BLaER1 (cell line): Measurements from ENCODE around the gene HBA2.
A peak's percentile ranks its signal among the peaks of the same experiment; 100 is the strongest.
"Not testable (repeated sequence)": the region's sequence is repeated elsewhere in the genome, so short reads cannot be mapped to it uniquely, and the experiment has no call there.

Experiments used
- H3K27ac ChIP-seq: shearing (Covaris generic); formaldehyde crosslinking; 2 replicates; pipeline ENCODE4 v1.8.1; 2022
- H3K27me3 ChIP-seq: shearing (Covaris generic); formaldehyde crosslinking; 2 replicates; pipeline ENCODE4 v1.8.1; 2022
- H3K36me3 ChIP-seq: shearing (Covaris generic); formaldehyde crosslinking; 2 replicates; pipeline ENCODE4 v1.8.1; 2022
- H3K4me1 ChIP-seq: shearing (Covaris generic); formaldehyde crosslinking; 2 replicates; pipeline ENCODE4 v1.8.1; 2022
- H3K4me2 ChIP-seq: shearing (Covaris generic); formaldehyde crosslinking; 2 replicates; pipeline ENCODE4 v1.8.1; 2022
- H3K4me3 ChIP-seq: shearing (Covaris generic); formaldehyde crosslinking; 2 replicates; pipeline ENCODE4 v1.8.1; 2022
- H3K9ac ChIP-seq: shearing (Covaris generic); formaldehyde crosslinking; 2 replicates; pipeline ENCODE4 v1.8.1; 2022
- H3K9me3 ChIP-seq: shearing (Covaris generic); formaldehyde crosslinking; 2 replicates; pipeline ENCODE4 v1.8.1; 2022
- H4K20me1 ChIP-seq: shearing (Covaris generic); formaldehyde crosslinking; 2 replicates; pipeline ENCODE4 v1.8.1; 2022
- Cebpa-rat ChIP-seq: shearing (Covaris generic); IDR thresholded peaks from 2 replicates; pipeline ENCODE4 v1.8.1; 2022

The HBA2 gene

DNA sequence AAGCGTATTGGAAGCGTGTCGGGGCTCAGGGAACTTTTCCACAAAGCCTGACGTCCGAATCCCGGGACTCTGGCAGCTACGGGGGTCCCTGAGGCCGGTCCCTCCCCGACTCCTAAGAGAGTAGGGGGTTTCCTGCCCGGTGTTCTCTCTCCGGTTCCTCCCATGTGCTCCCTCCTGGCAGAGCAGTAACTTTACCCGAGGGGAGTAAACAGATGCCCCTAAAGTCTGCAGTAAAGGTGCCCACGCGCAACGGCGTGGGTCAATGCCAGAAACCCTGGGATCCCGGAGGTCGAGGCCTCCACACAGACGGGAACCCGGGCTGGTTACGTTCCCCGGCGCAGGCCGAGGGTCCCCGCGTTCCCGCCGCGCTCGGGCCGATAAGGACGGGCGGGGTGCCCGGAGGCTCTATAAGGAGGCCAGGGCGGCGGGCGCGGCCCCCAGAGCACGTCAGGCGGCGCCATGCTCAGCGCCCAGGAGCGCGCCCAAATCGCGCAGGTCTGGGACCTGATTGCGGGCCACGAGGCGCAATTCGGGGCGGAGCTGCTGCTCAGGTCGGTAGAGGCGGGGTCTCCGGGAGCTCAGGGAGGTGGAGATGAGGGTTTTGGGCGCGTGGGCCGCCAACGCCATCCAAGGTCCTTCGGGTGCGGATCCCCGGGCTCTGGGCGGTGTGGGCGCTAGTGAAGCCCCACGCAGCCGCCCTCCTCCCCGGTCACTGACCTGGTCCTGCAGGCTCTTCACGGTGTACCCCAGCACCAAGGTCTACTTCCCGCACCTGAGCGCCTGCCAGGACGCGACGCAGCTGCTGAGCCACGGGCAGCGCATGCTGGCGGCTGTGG, 6.9 kb upstream of the HBA2 start, which contains the start of gene HBM:
TSS of gene HBM (plus strand) at position 440 of the 836 bp plus-strand sequence. CDS start at position 460, 20 bp downstream.
- no peak for TF ChIP-seq Cebpa-rat
- Histone ChIP-seq H3K9me3 (no peaks in the 10 kb centered on the region), H3K27ac (no peak within 1 kb of the TSS), H4K20me1 (peaks cover 59% of the 10 kb centered on the region), H3K27me3 (peaks cover 87% of the 10 kb centered on the region), H3K9ac (no peak within 1 kb of the TSS), H3K4me3 (peak within 1 kb of the TSS; percentile 58), H3K4me2 (peak within 1 kb of the TSS; percentile 81), H3K36me3 (no peaks in the 10 kb centered on the region), H3K4me1 (peaks cover 12% of the 10 kb centered on the region)

DNA sequence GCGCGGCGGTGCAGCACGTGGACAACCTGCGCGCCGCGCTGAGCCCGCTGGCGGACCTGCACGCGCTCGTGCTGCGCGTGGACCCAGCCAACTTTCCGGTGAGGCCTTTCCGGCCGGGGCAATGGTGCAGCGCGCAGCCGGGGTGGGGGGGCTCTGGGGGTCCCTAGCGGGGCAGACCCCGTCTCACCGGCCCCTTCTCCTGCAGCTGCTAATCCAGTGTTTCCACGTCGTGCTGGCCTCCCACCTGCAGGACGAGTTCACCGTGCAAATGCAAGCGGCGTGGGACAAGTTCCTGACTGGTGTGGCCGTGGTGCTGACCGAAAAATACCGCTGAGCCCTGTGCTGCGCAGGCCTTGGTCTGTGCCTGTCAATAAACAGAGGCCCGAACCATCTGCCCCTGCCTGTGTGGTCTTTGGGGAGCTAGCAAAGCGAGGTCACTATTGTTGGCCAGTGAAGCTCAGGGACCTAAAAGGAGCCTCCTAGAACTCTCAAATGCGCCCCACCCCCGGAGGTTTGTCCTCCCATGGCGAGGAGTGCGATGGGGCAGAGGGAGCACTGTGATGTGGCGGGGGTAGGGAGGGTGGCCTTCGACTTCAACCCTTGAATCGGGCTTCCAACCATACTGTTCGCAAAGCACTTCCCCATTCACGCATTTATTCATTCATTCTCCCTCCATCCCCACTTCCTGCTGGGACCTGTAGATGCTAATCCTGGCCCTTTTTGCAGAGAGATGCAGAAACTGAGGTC, 6.1 kb upstream of the HBA2 start:
- H3K9ac ChIP-seq = no peak overlapping the region
- H3K36me3 ChIP-seq = no peaks in the 10 kb centered on the region
- TF ChIP-seq Cebpa-rat = no peak
- H3K4me1 ChIP-seq = peaks cover 12% of the 10 kb centered on the region
- no peak overlapping the region for H3K27ac ChIP-seq
- peaks cover 58% of the 10 kb centered on the region for H4K20me1 ChIP-seq
- H3K9me3 ChIP-seq = no peaks in the 10 kb centered on the region
- peaks cover 87% of the 10 kb centered on the region for H3K27me3 ChIP-seq
- H3K4me3 ChIP-seq = no peak overlapping the region
- no peak overlapping the region for H3K4me2 ChIP-seq

DNA sequence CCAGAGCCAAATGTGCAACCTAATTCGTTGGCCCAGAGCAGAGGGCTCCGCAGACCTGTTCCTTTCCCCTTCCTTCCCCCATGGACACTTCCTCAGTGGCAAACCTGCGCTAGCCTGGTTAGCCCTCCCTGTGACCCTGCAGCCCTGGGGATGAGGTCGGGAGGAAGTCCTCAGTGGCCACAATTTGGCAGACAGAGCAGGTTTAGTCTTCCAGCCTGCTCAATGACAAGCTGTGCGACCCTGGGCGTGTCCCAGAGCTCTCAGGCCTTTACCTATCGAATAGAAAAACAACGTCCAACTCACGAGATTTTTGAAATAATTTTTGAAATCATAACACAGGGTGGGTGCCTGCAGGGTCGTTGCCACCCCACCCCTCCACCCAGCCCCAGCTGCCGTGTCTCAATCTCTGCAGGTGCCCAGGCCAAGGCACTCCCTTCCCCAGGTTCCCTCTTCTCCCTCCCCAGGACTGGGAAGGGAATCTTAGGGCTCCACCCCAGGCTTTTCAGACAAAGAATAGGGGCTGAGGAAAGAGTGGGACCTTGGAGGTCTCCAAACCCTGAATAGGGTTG, 5.5 kb upstream of the HBA2 start:
- Histone ChIP-seq H3K9ac (no peak overlapping the region), H3K27me3 (peaks cover 87% of the 10 kb centered on the region), H3K4me1 (peaks cover 12% of the 10 kb centered on the region), H3K36me3 (no peaks in the 10 kb centered on the region), H3K4me3 (no peak overlapping the region), H3K4me2 (no peak overlapping the region), H3K9me3 (no peaks in the 10 kb centered on the region), H3K27ac (no peak overlapping the region), H4K20me1 (peaks cover 53% of the 10 kb centered on the region)
- no peak for TF ChIP-seq Cebpa-rat

DNA sequence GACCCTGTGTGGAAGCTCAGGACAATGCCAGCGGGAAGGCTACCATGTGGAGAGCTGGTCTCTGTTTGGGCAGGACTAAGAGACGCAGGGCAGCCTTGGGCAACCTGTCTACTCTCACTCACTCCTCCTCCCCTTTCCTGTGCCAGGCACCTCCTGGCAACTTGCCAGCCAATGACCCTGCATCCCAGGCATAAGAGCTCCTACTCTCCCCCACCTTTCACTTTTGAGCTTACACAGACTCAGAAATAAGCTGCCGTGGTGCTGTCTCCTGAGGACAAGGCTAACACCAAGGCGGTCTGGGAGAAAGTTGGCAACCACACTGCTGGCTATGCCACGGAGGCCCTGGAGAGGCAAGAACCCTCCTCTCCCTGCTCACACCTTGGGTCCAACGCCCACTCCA, 4.3 kb upstream of the HBA2 start:
- TF ChIP-seq Cebpa-rat = no peak

DNA sequence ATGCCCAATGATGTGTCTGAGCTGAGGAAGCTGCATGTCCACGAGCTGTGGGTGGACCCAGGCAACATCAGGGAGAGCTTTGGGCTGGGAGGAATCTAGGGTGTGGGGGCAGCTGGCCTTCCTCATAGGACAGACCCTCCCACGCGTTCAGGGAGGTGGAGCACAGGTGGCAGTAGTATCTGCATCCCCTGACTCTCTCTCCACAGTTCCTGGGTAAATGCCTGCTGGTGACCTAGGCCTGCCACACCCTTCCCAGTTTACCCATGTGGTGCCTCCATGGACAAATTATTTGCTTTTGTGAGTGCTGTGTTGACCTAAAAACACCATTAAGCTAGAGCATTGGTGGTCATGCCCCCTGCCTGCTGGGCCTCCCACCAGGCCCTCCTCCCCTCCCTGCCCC, 3.7 kb upstream of the HBA2 start:
- Histone ChIP-seq H3K27me3 (peaks cover 84% of the 10 kb centered on the region), H3K4me3 (no peak overlapping the region), H3K36me3 (no peaks in the 10 kb centered on the region), H4K20me1 (peaks cover 52% of the 10 kb centered on the region), H3K9me3 (no peaks in the 10 kb centered on the region), H3K4me2 (no peak overlapping the region), H3K9ac (no peak overlapping the region), H3K27ac (no peak overlapping the region), H3K4me1 (peaks cover 12% of the 10 kb centered on the region)
- no peak for TF ChIP-seq Cebpa-rat

More for the DNA sequence above, 4.3 kb upstream of the HBA2 start:
- H3K9ac ChIP-seq = no peak overlapping the region
- H4K20me1 ChIP-seq = peaks cover 51% of the 10 kb centered on the region
- no peak overlapping the region for H3K27ac ChIP-seq
- H3K27me3 ChIP-seq = peaks cover 82% of the 10 kb centered on the region
- H3K4me1 ChIP-seq = peaks cover 12% of the 10 kb centered on the region
- no peaks in the 10 kb centered on the region for H3K36me3 ChIP-seq
- H3K4me2 ChIP-seq = no peak overlapping the region
- no peaks in the 10 kb centered on the region for H3K9me3 ChIP-seq
- H3K4me3 ChIP-seq = no peak overlapping the region

DNA sequence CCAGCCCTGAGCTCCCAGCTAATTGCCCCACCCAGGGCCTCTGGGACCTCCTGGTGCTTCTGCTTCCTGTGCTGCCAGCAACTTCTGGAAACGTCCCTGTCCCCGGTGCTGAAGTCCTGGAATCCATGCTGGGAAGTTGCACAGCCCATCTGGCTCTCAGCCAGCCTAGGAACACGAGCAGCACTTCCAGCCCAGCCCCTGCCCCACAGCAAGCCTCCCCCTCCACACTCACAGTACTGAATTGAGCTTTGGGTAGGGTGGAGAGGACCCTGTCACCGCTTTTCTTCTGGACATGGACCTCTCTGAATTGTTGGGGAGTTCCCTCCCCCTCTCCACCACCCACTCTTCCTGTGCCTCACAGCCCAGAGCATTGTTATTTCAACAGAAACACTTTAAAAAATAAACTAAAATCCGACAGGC, 2.6 kb upstream of the HBA2 start:
- peaks cover 11% of the 10 kb centered on the region for H3K4me1 ChIP-seq

DNA sequence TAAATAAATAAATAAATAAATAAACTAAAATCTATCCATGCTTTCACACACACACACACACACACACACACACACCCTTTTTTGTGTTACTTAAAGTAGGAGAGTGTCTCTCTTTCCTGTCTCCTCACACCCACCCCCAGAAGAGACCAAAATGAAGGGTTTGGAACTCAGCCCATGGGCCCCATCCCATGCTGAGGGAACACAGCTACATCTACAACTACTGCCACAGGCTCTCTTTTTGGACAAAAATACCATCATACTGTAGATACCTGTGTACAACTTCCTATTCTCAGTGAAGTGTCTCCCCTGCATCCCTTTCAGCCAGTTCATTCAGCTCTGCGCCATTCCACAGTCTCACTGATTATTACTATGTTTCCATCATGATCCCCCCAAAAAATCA, 1.9 kb upstream of the HBA2 start:
- Histone ChIP-seq H3K4me3 (no peak overlapping the region), H3K36me3 (no peaks in the 10 kb centered on the region), H3K4me1 (peaks cover 4% of the 10 kb centered on the region), H4K20me1 (peaks cover 63% of the 10 kb centered on the region), H3K9me3 (no peaks in the 10 kb centered on the region), H3K9ac (no peak overlapping the region), H3K27ac (no peak overlapping the region), H3K4me2 (no peak overlapping the region), H3K27me3 (peaks cover 92% of the 10 kb centered on the region)
- no peak for TF ChIP-seq Cebpa-rat

More for the DNA sequence above, 2.6 kb upstream of the HBA2 start:
- not testable (repeated sequence) for H3K36me3 ChIP-seq, H3K9me3 ChIP-seq, H3K4me2 ChIP-seq, H3K27ac ChIP-seq, H3K9ac ChIP-seq, H3K4me3 ChIP-seq
- H4K20me1 ChIP-seq = peaks cover 63% of the 10 kb centered on the region
- peaks cover 92% of the 10 kb centered on the region for H3K27me3 ChIP-seq

DNA sequence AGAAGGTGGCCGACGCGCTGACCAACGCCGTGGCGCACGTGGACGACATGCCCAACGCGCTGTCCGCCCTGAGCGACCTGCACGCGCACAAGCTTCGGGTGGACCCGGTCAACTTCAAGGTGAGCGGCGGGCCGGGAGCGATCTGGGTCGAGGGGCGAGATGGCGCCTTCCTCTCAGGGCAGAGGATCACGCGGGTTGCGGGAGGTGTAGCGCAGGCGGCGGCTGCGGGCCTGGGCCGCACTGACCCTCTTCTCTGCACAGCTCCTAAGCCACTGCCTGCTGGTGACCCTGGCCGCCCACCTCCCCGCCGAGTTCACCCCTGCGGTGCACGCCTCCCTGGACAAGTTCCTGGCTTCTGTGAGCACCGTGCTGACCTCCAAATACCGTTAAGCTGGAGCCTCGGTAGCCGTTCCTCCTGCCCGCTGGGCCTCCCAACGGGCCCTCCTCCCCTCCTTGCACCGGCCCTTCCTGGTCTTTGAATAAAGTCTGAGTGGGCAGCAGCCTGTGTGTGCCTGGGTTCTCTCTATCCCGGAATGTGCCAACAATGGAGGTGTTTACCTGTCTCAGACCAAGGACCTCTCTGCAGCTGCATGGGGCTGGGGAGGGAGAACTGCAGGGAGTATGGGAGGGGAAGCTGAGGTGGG, 657 bp downstream of the HBA2 start:
- H3K4me1 ChIP-seq, H3K4me3 ChIP-seq, H3K27ac ChIP-seq, H3K4me2 ChIP-seq, H3K9ac ChIP-seq, H3K9me3 ChIP-seq, H3K36me3 ChIP-seq: not testable (repeated sequence)
- Histone ChIP-seq H3K27me3 (peaks cover 90% of the 10 kb centered on the region), H4K20me1 (peaks cover 52% of the 10 kb centered on the region)

DNA sequence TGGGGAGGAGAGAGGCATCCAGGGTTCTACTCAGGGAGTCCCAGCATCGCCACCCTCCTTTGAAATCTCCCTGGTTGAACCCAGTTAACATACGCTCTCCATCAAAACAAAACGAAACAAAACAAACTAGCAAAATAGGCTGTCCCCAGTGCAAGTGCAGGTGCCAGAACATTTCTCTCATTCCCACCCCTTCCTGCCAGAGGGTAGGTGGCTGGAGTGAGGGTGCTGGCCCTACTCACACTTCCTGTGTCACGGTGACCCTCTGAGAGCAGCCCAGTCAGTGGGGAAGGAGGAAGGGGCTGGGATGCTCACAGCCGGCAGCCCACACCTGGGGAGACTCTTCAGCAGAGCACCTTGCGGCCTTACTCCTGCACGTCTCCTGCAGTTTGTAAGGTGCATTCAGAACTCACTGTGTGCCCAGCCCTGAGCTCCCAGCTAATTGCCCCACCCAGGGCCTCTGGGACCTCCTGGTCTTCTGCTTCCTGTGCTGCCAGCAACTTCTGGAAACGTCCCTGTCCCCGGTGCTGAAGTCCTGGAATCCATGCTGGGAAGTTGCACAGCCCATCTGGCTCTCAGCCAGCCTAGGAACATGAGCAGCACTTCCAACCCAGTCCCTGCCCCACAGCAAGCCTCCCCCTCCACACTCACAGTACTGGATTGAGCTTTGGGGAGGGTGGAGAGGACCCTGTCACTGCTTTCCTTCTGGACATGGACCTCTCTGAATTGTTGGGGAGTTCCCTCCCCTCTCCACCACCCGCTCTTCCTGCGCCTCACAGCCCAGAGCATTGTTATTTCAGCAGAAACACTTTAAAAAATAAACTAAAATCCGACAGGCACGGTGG, 1.5 kb downstream of the HBA2 start:
- not testable (repeated sequence) for H3K4me1 ChIP-seq, H3K4me2 ChIP-seq, H3K9ac ChIP-seq, H3K4me3 ChIP-seq, H3K36me3 ChIP-seq, H3K27ac ChIP-seq, H3K9me3 ChIP-seq
- peaks cover 51% of the 10 kb centered on the region for H4K20me1 ChIP-seq
- peaks cover 90% of the 10 kb centered on the region for H3K27me3 ChIP-seq
